ENCODE measurements around the gene PRDM16. TPM values are rescaled to one million over a fixed set of nuclear protein-coding genes. Genes with fewer than 3 reads are reported as not detected.

Gene PRDM16
- total RNA-seq, 1 experiment from 2014 or later, result 0.04 TPM

DNA sequence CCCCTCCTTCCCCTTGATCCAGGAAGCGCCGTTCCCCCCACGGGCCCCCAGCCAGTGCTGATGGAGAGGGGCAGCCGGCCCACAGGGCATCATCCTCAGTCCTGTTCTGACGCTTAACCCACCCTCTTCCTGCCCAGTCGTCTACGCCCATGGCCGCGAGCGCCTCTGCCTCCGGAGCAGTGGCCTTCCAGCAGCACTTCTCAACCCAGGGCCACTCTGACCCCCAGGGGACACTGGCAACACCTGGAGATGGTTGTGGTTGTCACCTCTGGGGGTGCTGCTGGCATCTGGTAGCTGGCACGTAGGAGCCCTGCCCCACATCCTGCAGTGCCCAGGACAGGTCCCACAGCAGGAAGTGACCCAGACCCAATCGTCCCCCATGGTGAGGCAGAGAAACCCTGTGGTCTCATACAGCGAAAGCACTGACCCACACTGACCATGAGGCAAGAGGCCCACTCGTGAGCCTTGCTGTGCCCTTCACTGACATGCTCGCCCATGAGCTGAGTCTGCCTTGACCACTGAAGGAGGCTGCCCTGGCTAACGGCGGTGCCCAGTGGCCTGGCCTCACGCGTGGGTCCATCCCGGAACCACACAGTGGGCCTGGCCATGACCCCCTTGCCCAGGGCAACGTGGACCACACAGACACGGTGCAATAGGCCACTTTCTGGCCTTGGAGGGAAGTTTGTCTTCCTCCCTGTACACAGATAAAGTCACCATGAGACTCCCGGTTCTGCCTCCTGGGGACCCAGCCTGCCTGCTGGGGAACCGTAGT, 288.7 kb downstream of the PRDM16 start:
- Histone ChIP-seq H3K9me3 (ENCODE audit: low read length) (no peaks in the 10 kb centered on the region), H3K4me3 (ENCODE audit: low read length) (no peak overlapping the region), H3K79me2 (ENCODE audit: low read length) (no peaks in the 10 kb centered on the region), H3K36me3 (ENCODE audit: low read depth, low read length) (no peaks in the 10 kb centered on the region), H2AFZ (ENCODE audit: low read length) (no peak overlapping the region), H3K4me1 (ENCODE audit: insufficient read depth, low read length) (no peaks in the 10 kb centered on the region), H3K9me2 (replicated peaks; ENCODE audit: low read length) (no peaks in the 10 kb centered on the region), H3K4me2 (ENCODE audit: low read length) (no peak overlapping the region), H4K20me1 (ENCODE audit: low read length) (no peaks in the 10 kb centered on the region), H3K27ac (ENCODE audit: low read length) (no peak overlapping the region), H3F3A (ENCODE audit: low read length, unreplicated experiment) (no peaks in the 10 kb centered on the region), H3K9ac (ENCODE audit: low read length) (no peak overlapping the region), H3K27me3 (ENCODE audit: low read length) (peaks cover 98% of the 10 kb centered on the region)
- intact Hi-C loops (cut with micrococcal nuclease), result no loop called here
- ATAC-seq, result no peak
- DNase-seq, result no peak
- POLR2A ChIA-PET (ENCODE audit: unreplicated experiment), result no interaction called here
- TF ChIP-seq EZH2 (IDR thresholded peaks at IDR 0.05; ENCODE audit: low read length, unreplicated experiment) (no peak), EZH2phosphoT487 (IDR thresholded peaks at IDR 0.05; ENCODE audit: borderline replicate concordance, low read length) (no peak)
- TF ChIP-seq, protein P1, sequence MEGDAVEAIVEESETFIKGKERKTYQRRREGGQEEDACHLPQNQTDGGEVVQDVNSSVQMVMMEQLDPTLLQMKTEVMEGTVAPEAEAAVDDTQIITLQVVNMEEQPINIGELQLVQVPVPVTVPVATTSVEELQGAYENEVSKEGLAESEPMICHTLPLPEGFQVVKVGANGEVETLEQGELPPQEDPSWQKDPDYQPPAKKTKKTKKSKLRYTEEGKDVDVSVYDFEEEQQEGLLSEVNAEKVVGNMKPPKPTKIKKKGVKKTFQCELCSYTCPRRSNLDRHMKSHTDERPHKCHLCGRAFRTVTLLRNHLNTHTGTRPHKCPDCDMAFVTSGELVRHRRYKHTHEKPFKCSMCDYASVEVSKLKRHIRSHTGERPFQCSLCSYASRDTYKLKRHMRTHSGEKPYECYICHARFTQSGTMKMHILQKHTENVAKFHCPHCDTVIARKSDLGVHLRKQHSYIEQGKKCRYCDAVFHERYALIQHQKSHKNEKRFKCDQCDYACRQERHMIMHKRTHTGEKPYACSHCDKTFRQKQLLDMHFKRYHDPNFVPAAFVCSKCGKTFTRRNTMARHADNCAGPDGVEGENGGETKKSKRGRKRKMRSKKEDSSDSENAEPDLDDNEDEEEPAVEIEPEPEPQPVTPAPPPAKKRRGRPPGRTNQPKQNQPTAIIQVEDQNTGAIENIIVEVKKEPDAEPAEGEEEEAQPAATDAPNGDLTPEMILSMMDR (conservative IDR thresholded peaks at IDR 0.05; ENCODE audit: low read depth, low read length), result no peak
- CTCF ChIA-PET, result no interaction called here
- no TSS peak for BruUV-seq (replicated peaks)

DNA sequence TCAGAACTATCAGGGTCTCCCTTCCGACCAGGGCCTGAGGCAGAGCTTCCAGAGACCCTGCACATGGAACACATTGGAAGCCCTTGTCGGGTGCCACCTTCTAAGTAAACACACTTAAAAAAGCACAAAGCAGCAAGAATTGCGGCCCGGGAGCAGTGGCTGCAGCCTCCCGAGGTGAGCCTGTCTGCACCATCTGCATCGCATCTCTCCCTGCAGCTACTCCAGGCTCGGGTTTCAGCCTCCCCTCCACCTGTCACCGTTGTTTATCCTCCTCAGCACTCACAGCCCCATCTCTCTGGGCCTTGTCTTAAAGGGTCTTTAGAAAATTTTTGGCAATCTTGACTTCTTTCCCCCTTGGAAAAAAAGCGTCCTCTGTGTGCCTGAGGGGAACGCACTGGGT, 290.3 kb downstream of the PRDM16 start:
- CTCF ChIA-PET, result no interaction called here
- H3K4me1 ChIP-seq (ENCODE audit: insufficient read depth, low read length), result no peaks in the 10 kb centered on the region
- H4K20me1 ChIP-seq (ENCODE audit: low read length), result no peaks in the 10 kb centered on the region
- peaks cover 100% of the 10 kb centered on the region for H3K27me3 ChIP-seq (ENCODE audit: low read length)
- no peaks in the 10 kb centered on the region for H3K9me2 ChIP-seq (replicated peaks; ENCODE audit: low read length)
- no peak for TF ChIP-seq EZH2phosphoT487 (IDR thresholded peaks at IDR 0.05; ENCODE audit: borderline replicate concordance, low read length)
- TF ChIP-seq, protein P1 (conservative IDR thresholded peaks at IDR 0.05; ENCODE audit: low read depth, low read length), result no peak
- peak; percentile 50 for TF ChIP-seq EZH2 (IDR thresholded peaks at IDR 0.05; ENCODE audit: low read length, unreplicated experiment)
- ATAC-seq (no peak), DNase-seq (no peak)
- no peak overlapping the region for H3K9ac ChIP-seq (ENCODE audit: low read length)
- no peak overlapping the region for H3K4me3 ChIP-seq (ENCODE audit: low read length)
- intact Hi-C loops (cut with micrococcal nuclease), result no loop called here
- H3K36me3 ChIP-seq (ENCODE audit: low read depth, low read length), result no peaks in the 10 kb centered on the region
- no peaks in the 10 kb centered on the region for H3K9me3 ChIP-seq (ENCODE audit: low read length)
- BruUV-seq (replicated peaks), result no TSS peak
- H3K4me2 ChIP-seq (ENCODE audit: low read length), result no peak overlapping the region
- H3F3A ChIP-seq (ENCODE audit: low read length, unreplicated experiment), result no peaks in the 10 kb centered on the region
- no peak overlapping the region for H2AFZ ChIP-seq (ENCODE audit: low read length)
- no peaks in the 10 kb centered on the region for H3K79me2 ChIP-seq (ENCODE audit: low read length)
- no peak overlapping the region for H3K27ac ChIP-seq (ENCODE audit: low read length)
- POLR2A ChIA-PET (ENCODE audit: unreplicated experiment), result no interaction called here

DNA sequence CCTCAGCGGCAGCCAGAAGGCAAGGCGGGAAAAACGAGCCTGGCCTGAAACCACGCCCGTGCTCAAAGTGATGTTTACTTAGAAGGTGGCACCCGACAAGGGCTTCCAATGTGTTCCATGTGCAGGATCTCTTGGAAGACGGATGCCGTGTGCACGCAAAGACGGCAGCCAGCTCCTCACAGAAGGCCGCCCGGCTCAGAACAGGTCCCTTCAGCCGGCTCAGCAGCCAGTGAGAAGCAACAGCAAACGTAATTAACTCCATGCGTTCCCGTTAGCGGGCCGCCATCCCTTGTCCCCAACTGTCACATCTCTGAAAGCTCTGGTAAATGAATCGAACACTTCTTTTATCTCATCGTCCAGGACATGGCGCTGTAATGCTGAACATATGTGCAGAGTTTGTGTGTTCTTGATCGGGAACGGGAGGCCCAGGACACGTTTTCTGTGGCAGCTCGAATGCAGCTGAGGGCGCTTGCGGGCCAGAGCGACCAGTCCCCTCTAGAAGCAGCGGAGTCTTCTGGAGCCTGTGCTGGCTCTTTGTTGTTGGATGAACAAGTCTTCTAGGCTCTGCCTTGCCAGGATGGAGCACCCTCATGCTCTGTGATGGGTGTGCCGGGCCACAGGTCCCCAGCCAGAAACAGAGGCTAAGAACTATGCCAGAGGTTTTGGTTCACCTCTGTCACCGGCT, 290.9 kb downstream of the PRDM16 start:
- Histone ChIP-seq H3K4me1 (ENCODE audit: insufficient read depth, low read length) (no peaks in the 10 kb centered on the region), H3K79me2 (ENCODE audit: low read length) (no peaks in the 10 kb centered on the region), H2AFZ (ENCODE audit: low read length) (no peak overlapping the region), H3K27me3 (ENCODE audit: low read length) (peaks cover 100% of the 10 kb centered on the region), H4K20me1 (ENCODE audit: low read length) (no peaks in the 10 kb centered on the region), H3K9ac (ENCODE audit: low read length) (no peak overlapping the region), H3K4me3 (ENCODE audit: low read length) (no peak overlapping the region), H3K9me3 (ENCODE audit: low read length) (no peaks in the 10 kb centered on the region), H3K36me3 (ENCODE audit: low read depth, low read length) (no peaks in the 10 kb centered on the region), H3F3A (ENCODE audit: low read length, unreplicated experiment) (no peaks in the 10 kb centered on the region), H3K9me2 (replicated peaks; ENCODE audit: low read length) (no peaks in the 10 kb centered on the region), H3K27ac (ENCODE audit: low read length) (no peak overlapping the region), H3K4me2 (ENCODE audit: low read length) (no peak overlapping the region)
- TF ChIP-seq EZH2 (IDR thresholded peaks at IDR 0.05; ENCODE audit: low read length, unreplicated experiment) (no peak), EZH2phosphoT487 (IDR thresholded peaks at IDR 0.05; ENCODE audit: borderline replicate concordance, low read length) (no peak)
- TF ChIP-seq, protein P1 (conservative IDR thresholded peaks at IDR 0.05; ENCODE audit: low read depth, low read length), result no peak
- no TSS peak for BruUV-seq (replicated peaks)
- ATAC-seq (no peak; the same call in 1 of the 2 replicates), DNase-seq (peak; percentile 12)
- ChIA-PET POLR2A (ENCODE audit: unreplicated experiment) (no interaction called here), CTCF (no interaction called here)
- intact Hi-C loops (cut with micrococcal nuclease), result no loop called here
